ENCODE data around the gene REXO1.

Gene REXO1

DNA sequence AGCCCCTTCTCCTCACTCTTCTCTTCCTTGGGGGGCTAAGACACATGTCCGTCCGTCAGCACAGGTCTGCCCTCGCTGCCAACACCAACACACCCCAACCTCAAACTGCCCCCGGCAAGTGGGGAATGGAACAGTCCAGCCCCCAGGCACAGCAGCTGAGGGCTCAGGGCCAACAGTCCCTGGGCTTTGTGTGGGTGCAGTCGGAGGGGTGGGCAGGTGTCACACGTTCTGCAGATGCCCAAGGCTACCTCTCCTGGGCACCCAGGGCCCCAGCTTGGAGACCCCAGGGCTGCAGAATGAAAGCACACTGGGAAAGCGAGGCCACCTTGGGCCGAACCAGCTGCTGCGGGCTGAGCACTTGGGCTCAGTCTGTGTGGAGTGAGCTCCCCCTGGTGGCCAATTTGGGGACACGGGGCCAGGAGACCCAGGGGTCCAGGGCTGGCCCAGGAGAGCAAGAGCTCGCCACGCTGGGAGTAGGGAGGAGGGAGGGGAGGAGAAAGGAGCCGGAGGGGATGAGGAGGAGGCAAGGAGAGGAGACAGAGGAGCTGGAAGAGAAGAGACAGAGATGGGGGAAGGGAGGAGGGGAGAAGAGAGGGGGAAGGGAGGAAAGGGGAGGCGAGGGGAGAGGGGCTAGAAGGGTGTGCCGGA lies 22.2 kb downstream of the REXO1 start:
- no peak overlapping the region for H3K4me2 ChIP-seq (ENCODE audit: low read depth, low read length, poor library complexity, severe bottlenecking)
- no peaks in the 10 kb centered on the region; the same call in 1 of the 2 replicates for H3K79me2 ChIP-seq (ENCODE audit: insufficient read depth, low read length)
- no peaks in the 10 kb centered on the region for H3F3A ChIP-seq (ENCODE audit: low read depth)
- H3K27me3 ChIP-seq (ENCODE audit: insufficient read depth, low read length, poor library complexity, severe bottlenecking): no peaks in the 10 kb centered on the region
- TF ChIP-seq, protein P1, sequence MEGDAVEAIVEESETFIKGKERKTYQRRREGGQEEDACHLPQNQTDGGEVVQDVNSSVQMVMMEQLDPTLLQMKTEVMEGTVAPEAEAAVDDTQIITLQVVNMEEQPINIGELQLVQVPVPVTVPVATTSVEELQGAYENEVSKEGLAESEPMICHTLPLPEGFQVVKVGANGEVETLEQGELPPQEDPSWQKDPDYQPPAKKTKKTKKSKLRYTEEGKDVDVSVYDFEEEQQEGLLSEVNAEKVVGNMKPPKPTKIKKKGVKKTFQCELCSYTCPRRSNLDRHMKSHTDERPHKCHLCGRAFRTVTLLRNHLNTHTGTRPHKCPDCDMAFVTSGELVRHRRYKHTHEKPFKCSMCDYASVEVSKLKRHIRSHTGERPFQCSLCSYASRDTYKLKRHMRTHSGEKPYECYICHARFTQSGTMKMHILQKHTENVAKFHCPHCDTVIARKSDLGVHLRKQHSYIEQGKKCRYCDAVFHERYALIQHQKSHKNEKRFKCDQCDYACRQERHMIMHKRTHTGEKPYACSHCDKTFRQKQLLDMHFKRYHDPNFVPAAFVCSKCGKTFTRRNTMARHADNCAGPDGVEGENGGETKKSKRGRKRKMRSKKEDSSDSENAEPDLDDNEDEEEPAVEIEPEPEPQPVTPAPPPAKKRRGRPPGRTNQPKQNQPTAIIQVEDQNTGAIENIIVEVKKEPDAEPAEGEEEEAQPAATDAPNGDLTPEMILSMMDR (conservative IDR thresholded peaks at IDR 0.05; ENCODE audit: low read length): peak; percentile 93
- no peak for TF ChIP-seq EZH2phosphoT487 (IDR thresholded peaks at IDR 0.05; ENCODE audit: borderline replicate concordance)
- H3K9me3 ChIP-seq (ENCODE audit: insufficient read depth, low read depth, low read length): no peaks in the 10 kb centered on the region
- peaks cover 8% of the 10 kb centered on the region for H4K20me1 ChIP-seq (ENCODE audit: insufficient read depth, low read length, poor library complexity, severe bottlenecking)
- H3K4me3 ChIP-seq (ENCODE audit: low read length, poor library complexity, severe bottlenecking): no peak overlapping the region
- no peaks in the 10 kb centered on the region for H3K9me2 ChIP-seq (replicated peaks; ENCODE audit: low read depth, low read length)
- no peak overlapping the region for H3K9ac ChIP-seq (ENCODE audit: low read depth, low read length, poor library complexity, severe bottlenecking)
- no peak overlapping the region for H2AFZ ChIP-seq (ENCODE audit: low read length)
- peaks cover 23% of the 10 kb centered on the region; the same call in 1 of the 2 replicates for H3K36me3 ChIP-seq (ENCODE audit: insufficient read depth, low read length)
- H3K4me1 ChIP-seq (ENCODE audit: insufficient read depth, low read length, poor library complexity, severe bottlenecking): no peaks in the 10 kb centered on the region

DNA sequence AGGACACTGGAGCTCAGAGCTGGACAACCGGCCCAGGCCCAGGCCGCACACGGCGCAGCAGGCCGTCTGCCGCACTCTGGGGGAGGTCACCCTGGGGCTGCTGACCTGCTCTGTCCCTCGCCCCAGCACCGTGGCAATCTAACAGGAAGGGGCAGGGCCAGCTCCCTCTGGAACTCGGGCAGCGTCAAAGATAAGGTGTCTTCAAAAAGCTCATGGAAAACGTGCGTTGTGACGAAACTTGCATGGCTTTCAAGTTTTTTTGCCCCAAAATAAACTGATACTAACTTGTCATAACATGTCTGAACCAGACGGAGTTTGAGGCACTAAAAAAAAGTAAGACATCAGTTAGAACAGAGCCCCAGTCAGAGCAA lies 24.0 kb downstream of the REXO1 start:
- TF ChIP-seq EZH2phosphoT487 (IDR thresholded peaks at IDR 0.05; ENCODE audit: borderline replicate concordance): no peak
- TF ChIP-seq, protein P1 (conservative IDR thresholded peaks at IDR 0.05; ENCODE audit: low read length): no peak
- peaks cover 8% of the 10 kb centered on the region for H4K20me1 ChIP-seq (ENCODE audit: insufficient read depth, low read length, poor library complexity, severe bottlenecking)
- no peaks in the 10 kb centered on the region for H3K4me1 ChIP-seq (ENCODE audit: insufficient read depth, low read length, poor library complexity, severe bottlenecking)
- H3K79me2 ChIP-seq (ENCODE audit: insufficient read depth, low read length): no peaks in the 10 kb centered on the region
- no peak overlapping the region for H3K4me2 ChIP-seq (ENCODE audit: low read depth, low read length, poor library complexity, severe bottlenecking)
- H2AFZ ChIP-seq (ENCODE audit: low read length): no peak overlapping the region
- H3K36me3 ChIP-seq (ENCODE audit: insufficient read depth, low read length): peaks cover 37% of the 10 kb centered on the region; the same call in 1 of the 2 replicates
- no peaks in the 10 kb centered on the region for H3K9me3 ChIP-seq (ENCODE audit: insufficient read depth, low read depth, low read length)
- H3F3A ChIP-seq (ENCODE audit: low read depth): no peaks in the 10 kb centered on the region
- H3K9me2 ChIP-seq (replicated peaks; ENCODE audit: low read depth, low read length): no peaks in the 10 kb centered on the region
- H3K4me3 ChIP-seq (ENCODE audit: low read length, poor library complexity, severe bottlenecking): no peak overlapping the region
- H3K27me3 ChIP-seq (ENCODE audit: insufficient read depth, low read length, poor library complexity, severe bottlenecking): no peaks in the 10 kb centered on the region
- no peak overlapping the region for H3K9ac ChIP-seq (ENCODE audit: low read depth, low read length, poor library complexity, severe bottlenecking)

DNA sequence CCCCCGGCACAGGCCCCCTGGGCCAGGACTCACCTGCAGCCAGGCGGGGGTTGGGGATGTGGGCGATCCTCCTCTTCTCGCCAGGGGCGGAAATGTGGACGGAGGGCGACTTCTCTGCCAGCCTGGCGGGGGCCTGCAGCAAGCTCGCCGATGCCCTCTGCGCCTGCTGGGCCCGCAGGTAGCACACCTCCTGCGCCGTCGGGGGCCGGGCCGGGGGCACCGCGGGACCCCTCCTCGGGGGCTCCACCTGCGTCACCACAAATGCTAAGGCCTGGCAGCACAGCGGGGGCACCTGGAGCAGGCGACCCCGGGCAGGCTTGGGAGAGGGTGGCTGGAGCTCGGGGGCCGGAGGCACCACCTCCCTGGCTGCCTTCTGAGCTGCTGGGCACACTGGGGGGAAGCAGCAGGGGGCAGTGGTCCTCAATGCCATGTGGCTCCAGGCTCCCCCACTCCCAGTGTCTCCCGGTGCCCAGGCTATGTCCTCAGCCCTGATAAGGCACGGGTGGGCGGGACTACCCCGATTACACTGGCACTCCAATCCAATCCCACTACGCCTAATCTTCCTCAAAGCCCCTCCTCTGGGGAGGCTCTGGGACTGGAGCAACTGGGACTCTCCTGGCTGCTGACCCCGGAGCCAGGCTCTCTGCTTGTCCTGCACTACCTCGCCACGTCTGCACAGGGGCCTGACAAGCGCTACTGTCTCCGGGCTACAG lies 24.6 kb downstream of the REXO1 start:
- no peaks in the 10 kb centered on the region for H3K79me2 ChIP-seq (ENCODE audit: insufficient read depth, low read length)
- peaks cover 38% of the 10 kb centered on the region; the same call in 1 of the 2 replicates for H3K36me3 ChIP-seq (ENCODE audit: insufficient read depth, low read length)
- no peaks in the 10 kb centered on the region for H3K27me3 ChIP-seq (ENCODE audit: insufficient read depth, low read length, poor library complexity, severe bottlenecking)
- no peak overlapping the region for H2AFZ ChIP-seq (ENCODE audit: low read length)
- no peak overlapping the region for H3K9ac ChIP-seq (ENCODE audit: low read depth, low read length, poor library complexity, severe bottlenecking)
- peaks cover 8% of the 10 kb centered on the region for H4K20me1 ChIP-seq (ENCODE audit: insufficient read depth, low read length, poor library complexity, severe bottlenecking)
- no peaks in the 10 kb centered on the region for H3K9me3 ChIP-seq (ENCODE audit: insufficient read depth, low read depth, low read length)
- no peak overlapping the region for H3K4me2 ChIP-seq (ENCODE audit: low read depth, low read length, poor library complexity, severe bottlenecking)
- H3K4me1 ChIP-seq (ENCODE audit: insufficient read depth, low read length, poor library complexity, severe bottlenecking): no peaks in the 10 kb centered on the region
- H3K9me2 ChIP-seq (replicated peaks; ENCODE audit: low read depth, low read length): no peaks in the 10 kb centered on the region
- no peak overlapping the region for H3K4me3 ChIP-seq (ENCODE audit: low read length, poor library complexity, severe bottlenecking)
- H3F3A ChIP-seq (ENCODE audit: low read depth): no peaks in the 10 kb centered on the region
- no peak for TF ChIP-seq EZH2phosphoT487 (IDR thresholded peaks at IDR 0.05; ENCODE audit: borderline replicate concordance)
- TF ChIP-seq, protein P1 (conservative IDR thresholded peaks at IDR 0.05; ENCODE audit: low read length): no peak
